ENCODE measurements around the gene PGBD5. TPM values are rescaled to one million over a fixed set of nuclear protein-coding genes. Genes with fewer than 3 reads are reported as not detected.

The PGBD5 gene
- total and polyA plus RNA-seq, 2 of the 13 experiments (the other 11 are each of a cell fraction or from before 2014, with no cell fraction given), result 0.04 to 0.13 TPM

DNA sequence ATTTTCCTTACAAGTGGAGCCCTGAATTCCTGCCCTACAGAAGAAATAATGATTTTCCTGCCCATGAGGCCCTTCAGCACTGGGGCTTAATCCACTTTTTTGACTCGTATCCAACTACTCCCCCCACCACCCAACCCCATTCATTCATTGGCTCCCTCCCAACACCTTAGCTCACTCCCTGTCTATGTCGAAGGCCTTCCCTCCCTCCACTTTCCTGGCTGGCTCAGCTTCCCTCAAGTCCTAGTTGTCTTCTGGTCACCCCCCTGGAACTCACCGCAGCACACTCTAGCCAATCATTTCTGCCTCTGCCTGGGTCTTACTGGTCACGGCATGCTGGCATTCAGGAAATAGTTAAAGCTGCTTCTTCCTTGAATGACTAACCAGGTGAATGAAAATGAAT is 118.9 kb downstream of the PGBD5 start:
- CTCF ChIA-PET (ENCODE audit: low intra/inter-chr PET ratio, low total read pairs), result no interaction called here
- BruUV-seq (replicated peaks), result no TSS peak
- WGBS (ENCODE audit: low lambda C conversion rate), result 14% methylated on average over 4 of the region's 4 CpGs

More for the DNA sequence above, 118.9 kb downstream of the PGBD5 start:
- POLR2A ChIA-PET, result no interaction called here
- H3K27me3 ChIP-seq (ENCODE audit: control insufficient read depth in 1 of 2, insufficient read depth in 2 of 2, low read length in 2 of 2), result peaks cover 2 to 10% of the 10 kb centered on the region in 2 experiments; a peak in 3 of 5 replicates
- no peak overlapping the region for H3K4me2 ChIP-seq (ENCODE audit: low read depth, low read length)
- H2AFZ ChIP-seq (ENCODE audit: low read length), result no peak overlapping the region
- no peak overlapping the region for H3K9ac ChIP-seq (ENCODE audit: insufficient read depth, low read depth, low read length)
- TF ChIP-seq, protein P1, sequence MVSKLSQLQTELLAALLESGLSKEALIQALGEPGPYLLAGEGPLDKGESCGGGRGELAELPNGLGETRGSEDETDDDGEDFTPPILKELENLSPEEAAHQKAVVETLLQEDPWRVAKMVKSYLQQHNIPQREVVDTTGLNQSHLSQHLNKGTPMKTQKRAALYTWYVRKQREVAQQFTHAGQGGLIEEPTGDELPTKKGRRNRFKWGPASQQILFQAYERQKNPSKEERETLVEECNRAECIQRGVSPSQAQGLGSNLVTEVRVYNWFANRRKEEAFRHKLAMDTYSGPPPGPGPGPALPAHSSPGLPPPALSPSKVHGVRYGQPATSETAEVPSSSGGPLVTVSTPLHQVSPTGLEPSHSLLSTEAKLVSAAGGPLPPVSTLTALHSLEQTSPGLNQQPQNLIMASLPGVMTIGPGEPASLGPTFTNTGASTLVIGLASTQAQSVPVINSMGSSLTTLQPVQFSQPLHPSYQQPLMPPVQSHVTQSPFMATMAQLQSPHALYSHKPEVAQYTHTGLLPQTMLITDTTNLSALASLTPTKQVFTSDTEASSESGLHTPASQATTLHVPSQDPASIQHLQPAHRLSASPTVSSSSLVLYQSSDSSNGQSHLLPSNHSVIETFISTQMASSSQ (IDR thresholded peaks at IDR 0.05; ENCODE audit: low read depth), result no peak
- TF ChIP-seq, protein P1 (CRISPR knock-in tag; IDR thresholded peaks at IDR 0.05; ENCODE audit: borderline replicate concordance), result no peak
- TF ChIP-seq ZNF768 (CRISPR knock-in tag; IDR thresholded peaks at IDR 0.05) (no peak), GATA4 (IDR thresholded peaks at IDR 0.05; ENCODE audit: borderline replicate concordance, low read depth) (no peak), SAFB2 (CRISPR knock-in tag; IDR thresholded peaks at IDR 0.05; ENCODE audit: borderline replicate concordance, low read depth) (no peak), RBAK (CRISPR knock-in tag; IDR thresholded peaks at IDR 0.05) (no peak), SP5 (CRISPR knock-in tag; IDR thresholded peaks at IDR 0.05; ENCODE audit: borderline replicate concordance, low read depth) (no peak), CHD4 (IDR thresholded peaks at IDR 0.05; ENCODE audit: borderline replicate concordance, low read length) (no peak), NCOA1 (CRISPR knock-in tag; IDR thresholded peaks at IDR 0.05) (no peak)
- TF ChIP-seq, protein P2, sequence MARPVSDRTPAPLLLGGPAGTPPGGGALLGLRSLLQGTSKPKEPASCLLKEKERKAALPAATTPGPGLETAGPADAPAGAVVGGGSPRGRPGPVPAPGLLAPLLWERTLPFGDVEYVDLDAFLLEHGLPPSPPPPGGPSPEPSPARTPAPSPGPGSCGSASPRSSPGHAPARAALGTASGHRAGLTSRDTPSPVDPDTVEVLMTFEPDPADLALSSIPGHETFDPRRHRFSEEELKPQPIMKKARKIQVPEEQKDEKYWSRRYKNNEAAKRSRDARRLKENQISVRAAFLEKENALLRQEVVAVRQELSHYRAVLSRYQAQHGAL (CRISPR knock-in tag; IDR thresholded peaks at IDR 0.05; ENCODE audit: not compliant biosample characterization), result no peak
- no peaks in the 10 kb centered on the region for H3K36me3 ChIP-seq (replicated peaks in 1 of 2; ENCODE audit: control insufficient read depth in 1 of 2, insufficient read depth in 2 of 2, low read length in 2 of 2)
- no peaks in the 10 kb centered on the region for H3K79me2 ChIP-seq (ENCODE audit: insufficient read depth, low read length)
- intact Hi-C loops (cut with micrococcal nuclease; ENCODE audit: unreplicated experiment) (no loop called here), in situ Hi-C loops (cut with HindIII; ENCODE audit: extremely low pct_ligation_motif_present, low pct_unique_long_range_greater_than_20kb) (no loop called here)
- H4K20me1 ChIP-seq (ENCODE audit: insufficient read depth, low read length), result no peaks in the 10 kb centered on the region
- DNase-seq (ENCODE audit: low spot score) (no peak), ATAC-seq (no peak), FAIRE-seq (no peak)
- 0 out of 2 replicates have a peak, but pooled peaks cover 5% of the 10 kb centered on the region for H3K4me1 ChIP-seq (ENCODE audit: insufficient read depth, low read length)
- H3K9me3 ChIP-seq (ENCODE audit: low read length), result no peaks in the 10 kb centered on the region
- no peak overlapping the region for H3K27ac ChIP-seq (ENCODE audit: extremely low read length, insufficient read depth, low read length)
- H3K4me3 ChIP-seq (replicated peaks in 1 of 3; ENCODE audit: insufficient read depth in 1 of 3, low read depth in 2 of 3, low read length in 3 of 3), result no peak overlapping the region
